Ishikawa (cell line): Measurements from ENCODE around the gene ADGRD2.

Experiments used
- CEBPB ChIP-seq: IDR thresholded peaks from 2 replicates; pipeline ENCODE4 v1.6.1; 2012
- CREB1 ChIP-seq: IDR thresholded peaks from 2 replicates; pipeline ENCODE4 v1.6.1; 2012; ENCODE audit warnings: low read depth
- EGR1 ChIP-seq: IDR thresholded peaks from 2 replicates; pipeline ENCODE4 v1.6.1; 2012
- EP300 ChIP-seq: IDR thresholded peaks from 2 replicates; pipeline ENCODE4 v1.6.1; 2012; ENCODE audit warnings: borderline replicate concordance
- FOXM1 ChIP-seq: IDR thresholded peaks from 2 replicates; pipeline ENCODE4 v1.6.1; 2012; ENCODE audit warnings: low read depth, borderline replicate concordance
- MAX ChIP-seq: IDR thresholded peaks from 2 replicates; pipeline ENCODE4 v1.6.1; 2012
- NFIC ChIP-seq: IDR thresholded peaks from 2 replicates; pipeline ENCODE4 v1.6.1; 2012
- RAD21 ChIP-seq: IDR thresholded peaks from 2 replicates; pipeline ENCODE4 v1.6.1; 2012; ENCODE audit warnings: low read depth
- TAF1 ChIP-seq: IDR thresholded peaks from 2 replicates; pipeline ENCODE4 v1.6.1; 2012; ENCODE audit warnings: low read depth, mild to moderate bottlenecking
- TCF12 ChIP-seq: IDR thresholded peaks from 2 replicates; pipeline ENCODE4 v1.6.1; 2012; ENCODE audit warnings: low read depth
- TEAD4 ChIP-seq: IDR thresholded peaks from 2 replicates; pipeline ENCODE4 v1.6.1; 2012
- USF1 ChIP-seq: IDR thresholded peaks from 2 replicates; pipeline ENCODE4 v1.6.1; 2012
- YY1 ChIP-seq: IDR thresholded peaks from 2 replicates; pipeline ENCODE4 v1.6.1; 2012; ENCODE audit warnings: low read depth
- ZBTB7A ChIP-seq: IDR thresholded peaks from 2 replicates; pipeline ENCODE4 v1.6.1; 2012; ENCODE audit warnings: low read depth
- TF ChIP-seq, protein P1 (sequence below): IDR thresholded peaks from 2 replicates; pipeline ENCODE4 v1.6.1; 2012; ENCODE audit warnings: low read depth, mild to moderate bottlenecking

Gene ADGRD2

DNA sequence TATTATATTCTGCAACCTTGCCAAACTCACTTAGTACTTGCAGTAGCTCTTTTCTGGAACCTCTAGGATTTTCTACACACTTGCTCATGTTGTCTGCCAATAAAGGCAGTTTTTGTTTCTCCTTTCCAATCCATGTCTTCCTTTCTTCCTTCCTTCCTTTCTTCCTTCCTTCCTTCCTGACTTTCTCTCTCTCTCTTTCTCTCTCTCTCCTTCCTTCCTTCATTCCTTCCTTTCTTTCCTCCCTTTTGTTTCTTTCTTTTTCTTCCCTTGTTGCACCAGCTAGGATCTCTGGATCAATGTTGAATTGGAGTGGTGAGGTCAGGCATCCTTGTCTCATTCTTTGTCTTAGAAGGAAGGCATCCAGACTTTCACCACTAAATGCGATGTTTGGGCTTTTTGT, 12.5 kb downstream of the ADGRD2 start:
- no peak for TF ChIP-seq FOXM1
- TF ChIP-seq CEBPB: no peak
- no peak for TF ChIP-seq RAD21
- no peak for TF ChIP-seq YY1
- no peak for TF ChIP-seq EGR1
- no peak for TF ChIP-seq NFIC
- TF ChIP-seq CREB1: no peak
- no peak for TF ChIP-seq ZBTB7A
- TF ChIP-seq MAX: no peak
- TF ChIP-seq TCF12: no peak
- no peak for TF ChIP-seq TEAD4
- TF ChIP-seq USF1: no peak
- TF ChIP-seq, protein P1, sequence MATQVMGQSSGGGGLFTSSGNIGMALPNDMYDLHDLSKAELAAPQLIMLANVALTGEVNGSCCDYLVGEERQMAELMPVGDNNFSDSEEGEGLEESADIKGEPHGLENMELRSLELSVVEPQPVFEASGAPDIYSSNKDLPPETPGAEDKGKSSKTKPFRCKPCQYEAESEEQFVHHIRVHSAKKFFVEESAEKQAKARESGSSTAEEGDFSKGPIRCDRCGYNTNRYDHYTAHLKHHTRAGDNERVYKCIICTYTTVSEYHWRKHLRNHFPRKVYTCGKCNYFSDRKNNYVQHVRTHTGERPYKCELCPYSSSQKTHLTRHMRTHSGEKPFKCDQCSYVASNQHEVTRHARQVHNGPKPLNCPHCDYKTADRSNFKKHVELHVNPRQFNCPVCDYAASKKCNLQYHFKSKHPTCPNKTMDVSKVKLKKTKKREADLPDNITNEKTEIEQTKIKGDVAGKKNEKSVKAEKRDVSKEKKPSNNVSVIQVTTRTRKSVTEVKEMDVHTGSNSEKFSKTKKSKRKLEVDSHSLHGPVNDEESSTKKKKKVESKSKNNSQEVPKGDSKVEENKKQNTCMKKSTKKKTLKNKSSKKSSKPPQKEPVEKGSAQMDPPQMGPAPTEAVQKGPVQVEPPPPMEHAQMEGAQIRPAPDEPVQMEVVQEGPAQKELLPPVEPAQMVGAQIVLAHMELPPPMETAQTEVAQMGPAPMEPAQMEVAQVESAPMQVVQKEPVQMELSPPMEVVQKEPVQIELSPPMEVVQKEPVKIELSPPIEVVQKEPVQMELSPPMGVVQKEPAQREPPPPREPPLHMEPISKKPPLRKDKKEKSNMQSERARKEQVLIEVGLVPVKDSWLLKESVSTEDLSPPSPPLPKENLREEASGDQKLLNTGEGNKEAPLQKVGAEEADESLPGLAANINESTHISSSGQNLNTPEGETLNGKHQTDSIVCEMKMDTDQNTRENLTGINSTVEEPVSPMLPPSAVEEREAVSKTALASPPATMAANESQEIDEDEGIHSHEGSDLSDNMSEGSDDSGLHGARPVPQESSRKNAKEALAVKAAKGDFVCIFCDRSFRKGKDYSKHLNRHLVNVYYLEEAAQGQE: no peak
- TF ChIP-seq TAF1: no peak
- TF ChIP-seq EP300: no peak

- TF ChIP-seq RAD21 (no peak), CREB1 (no peak), TCF12 (no peak), FOXM1 (no peak), EGR1 (no peak), ZBTB7A (no peak), CEBPB (no peak), MAX (no peak), EP300 (no peak), TEAD4 (no peak), TAF1 (no peak), NFIC (no peak), YY1 (no peak), USF1 (no peak)
- TF ChIP-seq, protein P1: no peak
Observed at GRCh38 chr9:124465736-124466135, 15.5 kb downstream of the ADGRD2 start.

GRCh38 chr9:124467410-124468060, 17.3 kb downstream of the ADGRD2 start:
- TF ChIP-seq YY1 (no peak), TAF1 (no peak), FOXM1 (no peak), CREB1 (no peak), TCF12 (no peak), EP300 (no peak), EGR1 (no peak), RAD21 (no peak), NFIC (no peak), TEAD4 (no peak), MAX (no peak), ZBTB7A (no peak)
- TF ChIP-seq, protein P1: no peak

GRCh38 chr9:124468061-124468740, 17.9 kb downstream of the ADGRD2 start:
- TF ChIP-seq YY1: no peak
- TF ChIP-seq, protein P1: no peak
- TF ChIP-seq ZBTB7A: no peak
- no peak for TF ChIP-seq CEBPB
- TF ChIP-seq TAF1: no peak
- TF ChIP-seq MAX: no peak
- TF ChIP-seq EGR1: no peak
- no peak for TF ChIP-seq TEAD4
- no peak for TF ChIP-seq USF1
- TF ChIP-seq TCF12: no peak
- TF ChIP-seq NFIC: no peak
- TF ChIP-seq FOXM1: no peak
- no peak for TF ChIP-seq RAD21
- TF ChIP-seq CREB1: no peak
